ENCODE measurements around the gene RNF144B.
A peak's percentile ranks its signal among the peaks of the same experiment; 100 is the strongest.
"Not testable (repeated sequence)": the region's sequence is repeated elsewhere in the genome, so short reads cannot be mapped to it uniquely, and the experiment has no call there.

RNF144B gene

DNA sequence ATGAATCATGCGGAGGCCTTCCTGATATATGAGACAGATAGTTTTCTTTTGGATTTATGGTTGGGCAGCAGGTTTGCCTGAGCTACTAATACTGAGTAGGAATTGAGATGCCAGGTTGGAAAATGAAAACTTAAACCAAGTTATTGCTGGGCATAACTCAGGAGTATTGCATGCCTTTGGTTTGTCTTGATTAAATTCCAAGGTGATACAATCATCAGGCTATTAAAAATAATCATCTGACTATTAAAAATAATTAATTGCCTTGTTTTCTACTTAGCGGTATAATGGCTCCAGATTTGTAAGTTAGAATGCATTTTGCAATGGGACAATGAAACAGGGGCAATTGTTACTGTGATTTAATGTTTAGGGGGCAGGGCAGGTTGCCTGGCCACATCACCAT lies 15.5 kb upstream of the RNF144B start:
- no peak for DNase-seq

DNA sequence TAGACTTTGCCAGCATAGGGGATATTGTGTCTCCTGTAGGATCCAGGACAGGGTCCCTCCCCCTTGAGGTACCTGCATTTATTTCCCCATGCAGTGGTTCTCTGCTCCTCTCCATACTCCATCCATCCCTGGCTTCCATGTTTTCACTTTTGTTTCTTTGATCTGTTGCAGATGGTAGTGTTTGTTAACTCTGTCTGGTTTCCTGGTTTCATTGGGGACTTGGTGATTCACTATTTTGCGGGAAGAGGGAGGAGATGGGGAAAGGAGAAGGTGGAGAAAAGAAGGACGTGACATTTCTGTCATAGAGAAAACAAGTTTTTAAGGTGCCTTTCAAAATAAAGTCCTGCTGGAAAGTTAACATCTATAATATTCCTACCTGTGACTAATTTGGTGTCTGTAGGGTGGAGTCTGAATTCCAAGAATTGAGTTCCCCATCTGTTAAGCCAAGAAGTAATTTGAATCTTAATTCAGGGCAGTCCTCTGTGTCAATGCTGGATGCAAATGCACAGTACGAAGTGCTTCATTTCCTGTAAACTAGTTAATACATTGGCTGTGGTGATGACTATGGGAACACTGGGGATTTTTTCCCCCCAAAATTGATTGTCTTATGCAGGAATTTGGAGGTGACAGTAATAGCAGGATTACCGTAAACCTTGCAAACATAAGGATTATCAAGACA lies 6.9 kb upstream of the RNF144B start:
- no peak for DNase-seq

DNA sequence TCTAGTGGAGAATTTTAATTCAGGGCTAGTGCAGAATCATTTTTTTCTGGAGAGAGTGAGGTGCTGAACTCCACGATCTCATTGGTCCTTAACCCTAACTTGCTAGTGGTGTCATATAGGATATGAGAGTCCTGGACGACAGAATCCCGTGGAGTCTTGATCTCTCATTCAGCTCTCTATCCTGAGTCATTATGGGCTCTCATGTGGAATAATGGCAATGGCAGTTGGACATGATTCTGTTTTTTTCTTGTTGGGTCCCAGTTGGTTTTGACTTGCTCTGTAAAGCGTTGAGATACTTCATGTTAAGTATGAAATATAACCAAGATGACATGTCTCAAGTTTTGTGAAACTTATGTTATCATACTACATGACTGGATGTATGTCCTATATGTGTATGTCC lies 6.3 kb upstream of the RNF144B start:
- no peak for DNase-seq

DNA sequence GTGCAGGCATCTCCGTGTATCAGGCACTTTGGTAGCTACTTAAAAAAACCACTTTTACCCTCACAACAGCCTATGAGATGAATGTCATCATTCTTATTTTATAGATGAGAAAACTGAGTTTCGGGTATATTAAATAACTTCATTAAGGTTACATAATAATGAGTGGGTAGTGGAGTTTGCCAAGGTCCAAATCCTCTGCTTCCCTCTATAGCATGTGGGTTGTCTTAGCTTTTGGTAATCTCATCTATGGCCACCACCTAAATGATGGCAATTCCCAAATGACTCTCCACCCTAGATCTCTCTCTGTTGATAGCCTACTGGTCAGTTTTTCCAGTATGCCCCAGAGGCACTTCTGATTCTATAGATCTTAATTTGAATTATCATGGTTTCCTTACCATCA lies 3.7 kb upstream of the RNF144B start:
- DNase-seq = no peak

- DNase-seq = no peak
Observed at GRCh38 chr6:18384621-18385020, 2.5 kb upstream of the RNF144B start.

DNA sequence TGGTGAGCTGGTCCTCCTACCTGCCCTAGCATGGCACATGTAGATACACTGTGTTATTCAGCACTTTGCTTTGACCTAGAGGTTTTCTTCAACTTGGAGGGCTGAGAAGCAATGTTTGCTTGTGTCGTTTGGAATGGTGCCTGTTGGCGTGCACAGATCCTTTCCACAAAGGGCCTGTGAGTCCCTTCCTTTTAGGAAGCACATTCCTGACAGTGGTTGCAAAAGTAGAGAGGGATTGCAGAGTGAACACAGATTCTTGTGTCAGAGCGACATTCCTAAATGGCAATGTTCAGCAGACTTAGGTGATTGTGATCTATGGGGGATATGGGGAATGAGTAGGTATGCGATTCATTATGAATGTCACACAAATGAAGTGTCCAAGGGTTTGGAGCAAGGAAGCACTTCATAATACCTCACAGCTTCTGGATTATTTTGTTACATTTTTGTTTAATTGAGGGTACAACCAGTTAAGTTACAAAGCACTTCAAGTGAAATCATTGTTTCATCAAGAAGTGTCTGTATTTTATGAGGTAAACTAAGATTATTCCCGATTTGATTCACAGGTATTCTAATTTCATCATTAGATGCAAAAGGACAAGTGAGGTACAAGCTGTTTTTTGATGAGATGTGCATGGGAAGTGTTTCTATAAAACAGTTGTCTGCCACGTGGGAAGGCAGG lies 713 bp upstream of the RNF144B start:
- peak; percentile 46 for DNase-seq

GRCh38 chr6:18388271-18388670 lies 1.1 kb downstream of the RNF144B start:
- no peak for DNase-seq

GRCh38 chr6:18388942-18389341 lies 1.8 kb downstream of the RNF144B start:
- DNase-seq = peak; percentile 89

DNA sequence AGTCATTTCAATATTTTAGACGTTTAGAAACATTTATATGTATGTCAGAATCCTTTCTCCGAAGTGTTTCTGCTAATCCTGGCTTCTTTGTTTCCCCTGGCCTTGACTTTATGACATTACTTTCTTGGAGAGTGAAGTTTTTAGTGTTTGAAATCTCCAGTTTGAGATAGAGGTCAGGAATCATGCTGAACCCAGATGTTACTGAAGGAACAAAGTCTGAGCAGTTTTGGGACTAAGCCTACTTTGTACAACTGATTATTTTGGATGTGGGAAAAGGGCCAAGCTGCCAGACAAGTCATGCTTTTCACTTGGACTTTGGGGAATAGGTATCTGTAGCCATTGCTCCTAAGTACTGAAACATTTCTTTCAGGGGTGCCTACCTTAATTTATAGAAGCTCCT lies 2.3 kb downstream of the RNF144B start:
- no peak for DNase-seq

DNA sequence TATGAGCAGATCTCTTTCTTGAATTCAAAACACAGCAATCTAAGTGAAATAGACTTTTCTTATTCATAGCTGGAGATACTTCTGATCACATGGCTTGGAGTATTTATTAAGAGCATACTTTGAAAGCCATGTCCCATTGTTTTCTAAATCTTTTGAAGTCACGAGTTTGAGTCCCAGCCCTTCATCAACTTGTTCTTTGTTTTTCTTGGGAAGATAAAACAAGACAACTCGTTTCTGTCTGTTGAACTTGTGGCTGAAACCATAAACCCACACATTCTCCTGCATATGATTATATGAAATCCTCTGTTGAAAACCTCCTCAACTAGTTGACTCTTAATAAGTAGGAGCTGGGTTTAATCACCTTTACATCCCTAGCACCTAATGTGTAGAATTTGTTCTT lies 3.3 kb downstream of the RNF144B start:
- DNase-seq = no peak

DNA sequence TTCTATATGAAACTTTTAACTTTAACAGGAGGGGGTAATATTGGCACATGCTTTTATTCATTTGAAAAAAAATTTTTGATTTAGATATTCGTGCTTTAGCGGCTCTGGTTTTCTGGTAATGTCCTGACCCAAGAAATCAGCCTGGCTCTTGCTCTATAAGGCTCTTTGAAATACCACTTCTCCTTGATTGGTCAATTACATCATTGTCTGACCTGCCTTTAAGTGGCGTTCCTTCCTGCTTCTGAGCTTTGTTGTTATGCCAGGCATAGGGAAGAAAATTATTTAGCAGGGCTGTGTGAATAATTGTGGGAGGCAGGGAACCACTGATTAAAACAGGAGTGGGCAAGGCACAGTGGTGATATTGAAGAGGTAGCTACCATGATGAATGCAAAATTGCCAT lies 3.9 kb downstream of the RNF144B start:
- no peak for DNase-seq

- DNase-seq = no peak
Observed at GRCh38 chr6:18392346-18392877, 5.3 kb downstream of the RNF144B start.

GRCh38 chr6:18393698-18394097 lies 6.5 kb downstream of the RNF144B start:
- DNase-seq = peak; percentile 66

- DNase-seq = no peak
Observed at GRCh38 chr6:18395177-18395855, 8.2 kb downstream of the RNF144B start.

- peak; percentile 86 for DNase-seq
Observed at GRCh38 chr6:18395856-18396197, 8.7 kb downstream of the RNF144B start.

- no peak for DNase-seq
Observed at GRCh38 chr6:18397701-18398100, 10.6 kb downstream of the RNF144B start.

DNA sequence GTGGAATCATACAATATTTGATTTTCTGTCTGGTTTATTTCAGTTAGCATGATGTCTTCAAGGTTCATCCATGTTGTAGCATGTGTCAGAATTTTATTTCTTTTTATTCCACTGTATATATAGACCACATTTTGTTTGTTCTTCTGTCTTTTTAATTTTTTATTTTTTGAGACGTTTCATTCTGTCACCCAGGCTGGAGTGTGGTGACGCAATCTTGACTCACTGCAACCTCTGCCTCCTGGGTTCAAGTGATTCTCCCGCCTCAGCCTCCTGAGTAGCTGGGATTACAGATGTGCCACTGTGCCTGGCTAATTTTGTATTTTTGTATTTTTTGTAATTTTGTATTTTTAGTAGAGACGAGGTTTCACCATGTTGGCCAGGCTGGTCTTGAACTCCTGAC lies 11.1 kb downstream of the RNF144B start:
- DNase-seq = not testable (repeated sequence)

DNA sequence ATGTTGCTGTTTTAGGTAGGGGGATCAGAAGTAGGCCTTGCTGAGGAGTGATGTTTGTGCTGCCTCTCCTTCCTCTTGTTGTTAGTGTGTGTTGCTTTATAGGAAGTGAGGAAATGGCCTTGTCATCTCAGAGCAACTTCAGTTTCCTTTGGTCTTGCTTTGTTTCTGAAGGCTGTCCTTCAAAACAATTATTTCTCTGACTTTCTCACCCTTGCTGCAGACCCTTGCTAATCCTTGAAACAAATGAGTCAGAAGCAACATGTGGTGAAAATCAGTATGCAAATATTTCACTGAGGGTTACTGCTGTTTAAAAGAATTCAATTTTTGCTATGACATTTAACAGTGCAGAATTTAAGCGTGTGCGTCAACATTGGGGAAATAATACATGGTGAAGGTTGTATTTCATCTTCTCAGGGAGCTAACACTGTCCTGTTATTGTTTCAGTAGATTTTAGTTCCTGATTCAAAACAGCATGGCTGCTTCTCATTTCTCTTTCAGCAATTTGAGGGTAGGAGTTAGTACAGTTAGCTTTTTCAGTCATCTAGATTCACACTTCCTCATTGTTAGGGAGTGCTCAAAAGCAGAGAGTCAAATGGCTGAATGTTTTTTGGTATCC lies 13.8 kb downstream of the RNF144B start:
- DNase-seq = peak; percentile 88

DNA sequence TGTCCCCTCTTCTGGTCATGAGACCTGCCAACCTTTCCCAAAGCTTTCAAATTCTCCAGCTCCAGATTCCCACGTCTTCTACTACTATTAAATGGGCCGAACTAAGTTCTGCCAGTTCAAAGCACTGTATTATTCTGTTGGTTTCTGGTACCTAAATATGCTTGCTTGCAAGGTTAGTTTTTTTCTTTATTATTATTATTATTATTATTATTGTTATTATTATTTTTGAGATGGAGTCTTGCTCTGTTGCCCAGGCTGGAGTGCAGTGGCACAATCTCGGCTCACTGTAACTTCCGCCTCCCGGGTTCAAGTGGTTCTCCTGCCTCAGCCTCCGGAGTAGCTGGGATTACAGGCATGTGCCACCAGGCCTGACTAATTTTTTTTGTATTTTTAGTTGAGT lies 17.8 kb downstream of the RNF144B start:
- DNase-seq = not testable (repeated sequence)

GRCh38 chr6:18405477-18406293 lies 18.5 kb downstream of the RNF144B start:
- DNase-seq = peak; percentile 96

DNA sequence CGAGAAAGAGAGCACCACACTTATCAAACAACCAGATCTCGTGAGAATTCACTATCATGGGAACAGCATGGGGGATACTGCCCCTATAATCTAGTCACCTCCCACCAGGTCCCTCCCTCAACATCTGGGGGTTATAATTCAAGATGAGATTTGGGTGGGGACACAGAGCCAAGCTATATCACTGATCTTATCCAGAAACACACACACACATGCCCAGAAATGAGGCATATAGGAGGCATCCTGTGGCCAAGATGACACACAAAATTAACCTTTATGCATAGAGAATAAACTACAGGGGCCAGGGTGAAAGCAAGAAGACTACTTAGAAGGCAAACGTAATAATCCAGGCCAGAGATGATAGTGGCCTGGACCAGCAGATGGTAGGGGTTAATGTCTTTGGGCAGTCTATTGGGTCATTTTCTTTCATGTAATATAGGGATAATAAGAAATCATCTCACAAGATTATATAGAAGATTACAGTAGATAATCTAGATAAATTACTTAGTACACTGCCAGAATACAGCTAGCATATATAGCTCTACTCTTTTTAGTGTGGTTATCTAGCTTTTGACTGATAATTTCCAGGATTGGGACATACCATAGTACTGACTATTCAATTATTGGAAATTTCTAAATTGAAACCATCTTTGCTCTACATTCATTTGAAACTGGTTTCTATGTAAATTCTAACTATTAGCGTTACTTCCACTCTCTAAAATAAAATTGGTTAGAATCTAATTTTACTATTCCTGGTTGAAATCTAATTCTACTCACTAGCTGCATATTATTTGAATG lies 20.0 kb downstream of the RNF144B start:
- peak; percentile 44 for DNase-seq

DNA sequence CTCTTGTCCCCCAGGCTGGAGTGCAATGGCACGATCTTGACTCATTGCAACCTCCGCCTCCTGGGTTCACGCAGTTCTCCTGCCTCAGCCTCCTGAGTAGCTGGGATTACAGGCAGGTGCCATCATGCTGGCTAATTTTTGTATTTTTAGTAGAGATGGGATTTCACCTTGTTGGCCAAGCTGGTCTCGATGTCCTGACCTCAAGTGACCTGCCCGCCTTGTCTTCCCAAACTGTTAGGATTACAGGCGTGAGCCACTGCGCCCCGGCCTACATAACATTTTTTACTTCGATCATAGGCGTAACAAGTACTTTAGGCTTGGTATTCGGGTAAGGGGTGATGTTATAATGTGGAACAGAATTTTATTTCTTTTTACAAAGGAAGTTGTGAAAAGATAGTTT lies 22.5 kb downstream of the RNF144B start:
- DNase-seq = not testable (repeated sequence)

Measured in fibroblast of skin of back (primary cell).